ENCODE measurements around the gene CDCA7. TPM values are rescaled to one million over a fixed set of nuclear protein-coding genes. Genes with fewer than 3 reads are reported as not detected.
"Not testable (repeated sequence)": the region's sequence is repeated elsewhere in the genome, so short reads cannot be mapped to it uniquely, and the experiment has no call there.

The CDCA7 gene
- polyA plus RNA-seq, 4 donors: 4.7 to 94.7 (median 28.4) TPM

GRCh38 chr2:173370198-173370597 lies 15.5 kb downstream of the CDCA7 start:
- Histone ChIP-seq H3K9me3 (ENCODE audit: control insufficient read depth in 2 of 2, insufficient read depth in 1 of 2, low read depth in 1 of 2, low read length in 1 of 2) (no peaks in the 10 kb centered on the region), H3K4me3 (ENCODE audit: low read depth in 1 of 3, low read length in 3 of 3) (no peak overlapping the region), H3K27me3 (ENCODE audit: control insufficient read depth in 3 of 3, insufficient read depth in 3 of 3, low read length in 3 of 3) (no peaks in the 10 kb centered on the region), H3K4me1 (ENCODE audit: control insufficient read depth in 3 of 3, insufficient read depth in 2 of 3, low read depth in 1 of 3, low read length in 2 of 3) (peaks cover 0 to 4% (median 0%) of the 10 kb centered on the region in 3 donors), H3K36me3 (ENCODE audit: control insufficient read depth in 3 of 3, insufficient read depth in 2 of 3, low read depth in 1 of 3, low read length in 3 of 3) (peaks cover 0 to 23% (median 0%) of the 10 kb centered on the region in 3 donors), H3K27ac (ENCODE audit: low read depth in 1 of 3, low read length in 2 of 3) (no peak overlapping the region)
- WGBS, 3 donors: 67 to 72% (median 68%) methylated on average over 3 of the region's 3 CpGs
- no peak for FAIRE-seq
- DNase-seq: no peak

- DNase-seq (no peak), FAIRE-seq (no peak)
- Histone ChIP-seq H3K4me1 (ENCODE audit: control insufficient read depth in 3 of 3, insufficient read depth in 2 of 3, low read depth in 1 of 3, low read length in 2 of 3) (peaks cover 0 to 4% (median 0%) of the 10 kb centered on the region in 3 donors), H3K4me3 (ENCODE audit: low read depth in 1 of 3, low read length in 3 of 3) (no peak overlapping the region), H3K27me3 (ENCODE audit: control insufficient read depth in 3 of 3, insufficient read depth in 3 of 3, low read length in 3 of 3) (no peaks in the 10 kb centered on the region), H3K9me3 (ENCODE audit: control insufficient read depth in 2 of 2, insufficient read depth in 1 of 2, low read depth in 1 of 2, low read length in 1 of 2) (no peaks in the 10 kb centered on the region), H3K36me3 (ENCODE audit: control insufficient read depth in 3 of 3, insufficient read depth in 2 of 3, low read depth in 1 of 3, low read length in 3 of 3) (peaks cover 0 to 19% (median 0%) of the 10 kb centered on the region in 3 donors), H3K27ac (ENCODE audit: low read depth in 1 of 3, low read length in 2 of 3) (no peak overlapping the region)
- 75 to 84% (median 83%) methylated on average over 3 of the region's 3 CpGs for WGBS, 3 donors
Observed at GRCh38 chr2:173371023-173371422, 16.4 kb downstream of the CDCA7 start.

- H3K27me3 ChIP-seq (ENCODE audit: control insufficient read depth in 3 of 3, insufficient read depth in 3 of 3, low read length in 3 of 3): no peaks in the 10 kb centered on the region
- H3K4me3 ChIP-seq (ENCODE audit: low read depth in 1 of 3, low read length in 3 of 3): no peak overlapping the region
- H3K4me1 ChIP-seq (ENCODE audit: control insufficient read depth in 3 of 3, insufficient read depth in 2 of 3, low read depth in 1 of 3, low read length in 2 of 3): peaks cover 0 to 4% (median 0%) of the 10 kb centered on the region in 3 donors
- FAIRE-seq (no peak), DNase-seq (no peak)
- H3K27ac ChIP-seq (ENCODE audit: low read depth in 1 of 3, low read length in 2 of 3): no peak overlapping the region
- H3K9me3 ChIP-seq (ENCODE audit: control insufficient read depth in 2 of 2, insufficient read depth in 1 of 2, low read depth in 1 of 2, low read length in 1 of 2): no peaks in the 10 kb centered on the region
- peaks cover 0 to 13% (median 0%) of the 10 kb centered on the region in 3 donors for H3K36me3 ChIP-seq (ENCODE audit: control insufficient read depth in 3 of 3, insufficient read depth in 2 of 3, low read depth in 1 of 3, low read length in 3 of 3)
- 84 to 95% (median 93%) methylated on average over 2 of the region's 2 CpGs for WGBS, 3 donors
Observed at GRCh38 chr2:173373290-173373689, 18.6 kb downstream of the CDCA7 start.

GRCh38 chr2:173374634-173375033 lies 20.0 kb downstream of the CDCA7 start:
- Histone ChIP-seq H3K27ac (ENCODE audit: low read depth in 1 of 3, low read length in 2 of 3) (no peak overlapping the region), H3K36me3 (ENCODE audit: control insufficient read depth in 3 of 3, insufficient read depth in 2 of 3, low read depth in 1 of 3, low read length in 3 of 3) (peaks cover 0 to 13% (median 0%) of the 10 kb centered on the region in 3 donors), H3K27me3 (ENCODE audit: control insufficient read depth in 3 of 3, insufficient read depth in 3 of 3, low read length in 3 of 3) (no peaks in the 10 kb centered on the region), H3K4me3 (ENCODE audit: low read depth in 1 of 3, low read length in 3 of 3) (no peak overlapping the region), H3K4me1 (ENCODE audit: control insufficient read depth in 3 of 3, insufficient read depth in 2 of 3, low read depth in 1 of 3, low read length in 2 of 3) (peaks cover 0 to 4% (median 0%) of the 10 kb centered on the region in 3 donors), H3K9me3 (ENCODE audit: control insufficient read depth in 2 of 2, insufficient read depth in 1 of 2, low read depth in 1 of 2, low read length in 1 of 2) (no peaks in the 10 kb centered on the region)
- no peak for FAIRE-seq
- WGBS, 3 donors: 89 to 94% (median 91%) methylated on average over 3 of the region's 3 CpGs
- no peak for DNase-seq

- not testable (repeated sequence) for FAIRE-seq; H3K27ac ChIP-seq (ENCODE audit: low read depth in 1 of 3, low read length in 2 of 3); H3K4me3 ChIP-seq (ENCODE audit: low read depth in 1 of 3, low read length in 3 of 3); DNase-seq; H3K27me3 ChIP-seq (ENCODE audit: control insufficient read depth in 3 of 3, insufficient read depth in 3 of 3, low read length in 3 of 3); H3K4me1 ChIP-seq (ENCODE audit: control insufficient read depth in 3 of 3, insufficient read depth in 2 of 3, low read depth in 1 of 3, low read length in 2 of 3); H3K9me3 ChIP-seq (ENCODE audit: control insufficient read depth in 2 of 2, insufficient read depth in 1 of 2, low read depth in 1 of 2, low read length in 1 of 2)
- 92 to 99% (median 97%) methylated on average over 4 of the region's 4 CpGs for WGBS, 3 donors
- peaks cover 0 to 13% (median 0%) of the 10 kb centered on the region in 3 donors for H3K36me3 ChIP-seq (ENCODE audit: control insufficient read depth in 3 of 3, insufficient read depth in 2 of 3, low read depth in 1 of 3, low read length in 3 of 3)
Observed at GRCh38 chr2:173385534-173385933, 30.9 kb downstream of the CDCA7 start.

- no peak overlapping the region for H3K4me3 ChIP-seq (ENCODE audit: low read depth in 1 of 3, low read length in 3 of 3)
- FAIRE-seq (no peak), DNase-seq (no peak)
- no peaks in the 10 kb centered on the region for H3K4me1 ChIP-seq (ENCODE audit: control insufficient read depth in 3 of 3, insufficient read depth in 2 of 3, low read depth in 1 of 3, low read length in 2 of 3)
- 86 to 87% (median 86%) methylated on average over 18 of the region's 18 CpGs for WGBS, 3 donors
- no peak overlapping the region for H3K27ac ChIP-seq (ENCODE audit: low read depth in 1 of 3, low read length in 2 of 3)
- H3K27me3 ChIP-seq (ENCODE audit: control insufficient read depth in 3 of 3, insufficient read depth in 3 of 3, low read length in 3 of 3): no peaks in the 10 kb centered on the region
- H3K36me3 ChIP-seq (ENCODE audit: control insufficient read depth in 3 of 3, insufficient read depth in 2 of 3, low read depth in 1 of 3, low read length in 3 of 3): peaks cover 0 to 13% (median 0%) of the 10 kb centered on the region in 3 donors
- no peaks in the 10 kb centered on the region for H3K9me3 ChIP-seq (ENCODE audit: control insufficient read depth in 2 of 2, insufficient read depth in 1 of 2, low read depth in 1 of 2, low read length in 1 of 2)
Observed at GRCh38 chr2:173386021-173386737, 31.5 kb downstream of the CDCA7 start.

- WGBS, 3 donors: 90 to 92% (median 91%) methylated on average over 10 of the region's 10 CpGs
- DNase-seq (no peak), FAIRE-seq (no peak)
- Histone ChIP-seq H3K4me1 (ENCODE audit: control insufficient read depth in 3 of 3, insufficient read depth in 2 of 3, low read depth in 1 of 3, low read length in 2 of 3) (no peaks in the 10 kb centered on the region), H3K9me3 (ENCODE audit: control insufficient read depth in 2 of 2, insufficient read depth in 1 of 2, low read depth in 1 of 2, low read length in 1 of 2) (no peaks in the 10 kb centered on the region), H3K4me3 (ENCODE audit: low read depth in 1 of 3, low read length in 3 of 3) (no peak overlapping the region), H3K27me3 (ENCODE audit: control insufficient read depth in 3 of 3, insufficient read depth in 3 of 3, low read length in 3 of 3) (no peaks in the 10 kb centered on the region), H3K27ac (ENCODE audit: low read depth in 1 of 3, low read length in 2 of 3) (no peak overlapping the region), H3K36me3 (ENCODE audit: control insufficient read depth in 3 of 3, insufficient read depth in 2 of 3, low read depth in 1 of 3, low read length in 3 of 3) (peaks cover 0 to 13% (median 0%) of the 10 kb centered on the region in 3 donors)
Observed at GRCh38 chr2:173386738-173387065, 32.0 kb downstream of the CDCA7 start.

- peaks cover 0 to 13% (median 0%) of the 10 kb centered on the region in 3 donors for H3K36me3 ChIP-seq (ENCODE audit: control insufficient read depth in 3 of 3, insufficient read depth in 2 of 3, low read depth in 1 of 3, low read length in 3 of 3)
- no peaks in the 10 kb centered on the region for H3K9me3 ChIP-seq (ENCODE audit: control insufficient read depth in 2 of 2, insufficient read depth in 1 of 2, low read depth in 1 of 2, low read length in 1 of 2)
- DNase-seq (no peak), FAIRE-seq (no peak)
- no peak overlapping the region for H3K4me3 ChIP-seq (ENCODE audit: low read depth in 1 of 3, low read length in 3 of 3)
- WGBS, 3 donors: 84 to 91% (median 86%) methylated on average over 5 of the region's 5 CpGs
- no peak overlapping the region for H3K27ac ChIP-seq (ENCODE audit: low read depth in 1 of 3, low read length in 2 of 3)
- H3K27me3 ChIP-seq (ENCODE audit: control insufficient read depth in 3 of 3, insufficient read depth in 3 of 3, low read length in 3 of 3): no peaks in the 10 kb centered on the region
- H3K4me1 ChIP-seq (ENCODE audit: control insufficient read depth in 3 of 3, insufficient read depth in 2 of 3, low read depth in 1 of 3, low read length in 2 of 3): no peaks in the 10 kb centered on the region
Observed at GRCh38 chr2:173387079-173387478, 32.4 kb downstream of the CDCA7 start.

- peaks cover 0 to 13% (median 0%) of the 10 kb centered on the region in 3 donors for H3K36me3 ChIP-seq (ENCODE audit: control insufficient read depth in 3 of 3, insufficient read depth in 2 of 3, low read depth in 1 of 3, low read length in 3 of 3)
- H3K4me3 ChIP-seq (ENCODE audit: low read depth in 1 of 3, low read length in 3 of 3): no peak overlapping the region
- no peaks in the 10 kb centered on the region for H3K27me3 ChIP-seq (ENCODE audit: control insufficient read depth in 3 of 3, insufficient read depth in 3 of 3, low read length in 3 of 3)
- no peaks in the 10 kb centered on the region for H3K4me1 ChIP-seq (ENCODE audit: control insufficient read depth in 3 of 3, insufficient read depth in 2 of 3, low read depth in 1 of 3, low read length in 2 of 3)
- H3K9me3 ChIP-seq (ENCODE audit: control insufficient read depth in 2 of 2, insufficient read depth in 1 of 2, low read depth in 1 of 2, low read length in 1 of 2): no peaks in the 10 kb centered on the region
- DNase-seq: no peak
- H3K27ac ChIP-seq (ENCODE audit: low read depth in 1 of 3, low read length in 2 of 3): no peak overlapping the region
- WGBS, 3 donors: 80 to 82% (median 82%) methylated on average over 3 of the region's 3 CpGs
- no peak for FAIRE-seq
Observed at GRCh38 chr2:173387660-173388059, 33.0 kb downstream of the CDCA7 start.

Data from small intestine (tissue), 7 donors.